Naive thymus-derived CD4-positive, alpha-beta T cell (primary cell): Measurements from ENCODE around the gene PPP5C. TPM values are rescaled to one million over a fixed set of nuclear protein-coding genes. Genes with fewer than 3 reads are reported as not detected.

Source experiments
- ATAC-seq: fragments of 150-1000 bp; cut with Tn5 transposase; 2 replicates; pipeline ENCODE4 v1.10.0; 2021; ENCODE audit warnings: mild to moderate bottlenecking, moderate library complexity
- CTCF ChIA-PET: fragments of 350-600 bp; sonication (Branson Sonifier 250); formaldehyde crosslinking; loops from one replicate; lab custom pipeline; 2021; ENCODE audit warnings: antibody characterized with exemption; lab: Charles Lee
- POLR2A ChIA-PET: fragments of 350-600 bp; sonication (Branson Sonifier 250); formaldehyde crosslinking; loops from one replicate; lab custom pipeline; 2021; ENCODE audit warnings: antibody characterized with exemption, inconsistent platforms; lab: Charles Lee
- DNase-seq, 9 donors: peaks; one replicate each; pipeline versions ENCODE4 v3.0.0 to v3.0.0-alpha.2; 2020 to 2022; ENCODE audit warnings: mixed read lengths in 1 of 9
- H3K27ac ChIP-seq: one replicate; pipeline ENCODE4 v1.7.0; 2013; ENCODE audit warnings: mild to moderate bottlenecking, low read depth, low read length, moderate library complexity
- H3K27me3 ChIP-seq, 2 donors: one replicate each; pipeline ENCODE4 v1.7.0; 2013; ENCODE audit warnings: low read length in 2 of 2, mild to moderate bottlenecking in 2 of 2, moderate library complexity in 2 of 2; ENCODE audit not compliant: control insufficient read depth in 2 of 2, insufficient read depth in 2 of 2
- H3K36me3 ChIP-seq, 3 experiments: 1 replicate in 2 of 3; 2 replicates in 1 of 3; pipeline ENCODE4 v1.7.0; 2013; ENCODE audit warnings: low read length in 3 of 3, mild to moderate bottlenecking in 3 of 3, moderate library complexity in 1 of 3; ENCODE audit not compliant: insufficient read depth in 3 of 3, control insufficient read depth in 2 of 3
- H3K4me1 ChIP-seq, 2 donors: one replicate each; pipeline ENCODE4 v1.7.0; 2013; ENCODE audit warnings: low read length in 2 of 2, mild to moderate bottlenecking in 2 of 2, moderate library complexity in 1 of 2; ENCODE audit not compliant: control insufficient read depth in 2 of 2, insufficient read depth in 2 of 2
- H3K4me3 ChIP-seq: 2 replicates; pipeline ENCODE4 v1.7.0; 2013; ENCODE audit warnings: mild to moderate bottlenecking, low read length
- H3K9me3 ChIP-seq, 3 experiments: 1 replicate in 2 of 3; 2 replicates in 1 of 3; pipeline ENCODE4 v1.7.0; 2013; ENCODE audit warnings: low read length in 3 of 3; ENCODE audit not compliant: control insufficient read depth in 2 of 3
- H3K27ac Mint-ChIP-seq, 9 donors: one replicate each; pipeline ENCODE4 v1.8.0; 2020 to 2022; ENCODE audit warnings: mixed read lengths in 9 of 9, mild to moderate bottlenecking in 8 of 9, moderate library complexity in 5 of 9, inconsistent platforms in 2 of 9
- H3K27me3 Mint-ChIP-seq, 5 donors: one replicate each; pipeline ENCODE4 v1.8.0; 2021 to 2022; ENCODE audit warnings: mixed read lengths in 5 of 5, mild to moderate bottlenecking in 1 of 5
- H3K36me3 Mint-ChIP-seq, 5 donors: one replicate each; pipeline ENCODE4 v1.8.0; 2020 to 2022; ENCODE audit warnings: mixed read lengths in 5 of 5, mild to moderate bottlenecking in 3 of 5, inconsistent platforms in 1 of 5
- H3K4me1 Mint-ChIP-seq, 7 donors: one replicate each; pipeline ENCODE4 v1.8.0; 2020 to 2022; ENCODE audit warnings: mixed read lengths in 7 of 7, mild to moderate bottlenecking in 3 of 7, inconsistent platforms in 1 of 7
- H3K4me3 Mint-ChIP-seq, 10 donors: one replicate each; pipeline ENCODE4 v1.8.0; 2020 to 2022; ENCODE audit warnings: mild to moderate bottlenecking in 10 of 10, mixed read lengths in 10 of 10, moderate library complexity in 6 of 10, inconsistent platforms in 2 of 10
- H3K9me3 Mint-ChIP-seq, 11 donors: one replicate each; pipeline ENCODE4 v1.8.0; 2020 to 2022; ENCODE audit warnings: mixed read lengths in 11 of 11, mild to moderate bottlenecking in 4 of 11, inconsistent platforms in 1 of 11, moderate library complexity in 1 of 11
- intact Hi-C, 2 donors: fragments of 100-400 bp; cut with micrococcal nuclease; formaldehyde crosslinking; loops; one replicate each; pipeline ENCODE4 v1.15.1; 2023
- polyA plus RNA-seq, 2 donors: library from polyadenylated mRNA; unstranded; fragments of 300-500 nt; fragmentation: Illumina TruSeq; gene quantifications; one replicate each; pipeline ENCODE4 v1.2.3, GENCODE V29; 2021
- total RNA-seq, 6 experiments: library from RNA in 5 of 6; stranded (reverse) in 5 of 6; gene quantifications; 1 replicate in 5 of 6; 2 replicates in 1 of 6; pipeline ENCODE4 v1.2.3 and lab custom pipeline; 2021 to 2026

The PPP5C gene
- total and polyA plus RNA-seq, 7 experiments from 2014 or later, result 17.4 to 107 (median 44.7) TPM

GRCh38 chr19:46384396-46384795 lies 37.5 kb downstream of the PPP5C start:
- Histone ChIP-seq H3K4me1 (no peaks in the 10 kb centered on the region), H3K4me3 (no peak overlapping the region), H3K9me3 (no peaks in the 10 kb centered on the region), H3K36me3 (peaks cover 0 to 91% (median 8%) of the 10 kb centered on the region in 3 experiments), H3K27me3 (no peaks in the 10 kb centered on the region), H3K27ac (no peak overlapping the region)
- ChIA-PET CTCF (interaction anchor here (0.6 kb wide), 2 partner anchors 41 to 67 kb away, joined by 3 read pairs; no protein-coding TSS in a partner anchor), POLR2A (no interaction called here)
- Mint-ChIP-seq H3K9me3 (peaks cover 0 to 3% (median 0%) of the 10 kb centered on the region in 11 donors), H3K27me3 (no peaks in the 10 kb centered on the region), H3K4me3 (no peak overlapping the region), H3K4me1 (peaks cover 2 to 12% (median 5%) of the 10 kb centered on the region in 7 donors), H3K36me3 (peaks cover 14 to 70% (median 33%) of the 10 kb centered on the region in 5 donors), H3K27ac (no peak overlapping the region)
- ATAC-seq (no peak), DNase-seq (no peak)
- intact Hi-C loops, result no loop called here

- Mint-ChIP-seq H3K36me3 (peaks cover 17 to 66% (median 30%) of the 10 kb centered on the region in 5 donors), H3K27me3 (no peaks in the 10 kb centered on the region), H3K4me1 (peaks cover under 1 to 8% (median 5%) of the 10 kb centered on the region in 7 donors), H3K27ac (peak overlapping the region in 2 of 9 donors; percentile 23 to 70), H3K9me3 (peaks cover 0 to 6% (median 0%) of the 10 kb centered on the region in 11 donors), H3K4me3 (no peak overlapping the region)
- intact Hi-C loops, result no loop called here
- Histone ChIP-seq H3K27me3 (no peaks in the 10 kb centered on the region), H3K9me3 (no peaks in the 10 kb centered on the region), H3K4me1 (no peaks in the 10 kb centered on the region), H3K4me3 (no peak overlapping the region), H3K27ac (no peak overlapping the region), H3K36me3 (peaks cover 0 to 92% (median 16%) of the 10 kb centered on the region in 3 experiments)
- CTCF ChIA-PET, result no interaction called here
- no peak for DNase-seq
- POLR2A ChIA-PET, result interaction anchor here (0.6 kb wide), 1 partner anchor 34 kb away, joined by 3 read pairs; no protein-coding TSS in a partner anchor
- no peak for ATAC-seq
These were observed 38.7 kb downstream of the PPP5C start for GRCh38 chr19:46385636-46386035.

GRCh38 chr19:46386151-46386550 lies 39.3 kb downstream of the PPP5C start:
- H3K9me3 Mint-ChIP-seq, result peaks cover 0 to 6% (median 0%) of the 10 kb centered on the region in 11 donors
- H3K4me3 Mint-ChIP-seq, result no peak overlapping the region
- no peak for DNase-seq
- peaks cover 12 to 61% (median 25%) of the 10 kb centered on the region in 5 donors for H3K36me3 Mint-ChIP-seq
- Histone ChIP-seq H3K27me3 (no peaks in the 10 kb centered on the region), H3K27ac (no peak overlapping the region), H3K4me1 (no peaks in the 10 kb centered on the region), H3K36me3 (peaks cover 0 to 92% (median 16%) of the 10 kb centered on the region in 3 experiments), H3K9me3 (no peaks in the 10 kb centered on the region), H3K4me3 (no peak overlapping the region)
- CTCF ChIA-PET, result interaction anchor here (0.7 kb wide), 1 partner anchor 14 kb away, joined by 3 read pairs; no protein-coding TSS in a partner anchor
- POLR2A ChIA-PET, result no interaction called here
- ATAC-seq, result no peak
- intact Hi-C loops, result no loop called here
- H3K27me3 Mint-ChIP-seq, result no peaks in the 10 kb centered on the region
- H3K27ac Mint-ChIP-seq, result peak overlapping the region in 2 of 9 donors; percentile 23 to 70
- H3K4me1 Mint-ChIP-seq, result peaks cover 0 to 8% (median under 1%) of the 10 kb centered on the region in 7 donors

GRCh38 chr19:46386996-46387712 lies 40.3 kb downstream of the PPP5C start:
- DNase-seq, result no peak
- no peaks in the 10 kb centered on the region for H3K4me1 ChIP-seq
- Mint-ChIP-seq H3K27ac (no peak overlapping the region), H3K4me3 (no peak overlapping the region), H3K4me1 (peaks cover 0 to 6% (median 0%) of the 10 kb centered on the region in 7 donors), H3K9me3 (peaks cover 0 to 6% (median 0%) of the 10 kb centered on the region in 11 donors), H3K27me3 (no peaks in the 10 kb centered on the region), H3K36me3 (peaks cover 10 to 57% (median 22%) of the 10 kb centered on the region in 5 donors)
- H3K27ac ChIP-seq, result no peak overlapping the region
- H3K36me3 ChIP-seq, result peaks cover 0 to 92% (median 16%) of the 10 kb centered on the region in 3 experiments
- ATAC-seq, result no peak
- H3K27me3 ChIP-seq, result no peaks in the 10 kb centered on the region
- H3K4me3 ChIP-seq, result no peak overlapping the region
- H3K9me3 ChIP-seq, result no peaks in the 10 kb centered on the region
- intact Hi-C loops, result no loop called here
- ChIA-PET POLR2A (no interaction called here), CTCF (no interaction called here)

- Histone ChIP-seq H3K27ac (no peak overlapping the region), H3K27me3 (no peaks in the 10 kb centered on the region), H3K4me3 (no peak overlapping the region), H3K9me3 (no peaks in the 10 kb centered on the region), H3K36me3 (peaks cover 0 to 87% (median 16%) of the 10 kb centered on the region in 3 experiments), H3K4me1 (no peaks in the 10 kb centered on the region)
- peaks cover 0 to 6% (median 4%) of the 10 kb centered on the region in 7 donors for H3K4me1 Mint-ChIP-seq
- H3K36me3 Mint-ChIP-seq, result peaks cover 5 to 55% (median 16%) of the 10 kb centered on the region in 5 donors
- ChIA-PET CTCF (no interaction called here), POLR2A (no interaction called here)
- no peak overlapping the region for H3K4me3 Mint-ChIP-seq
- H3K27me3 Mint-ChIP-seq, result no peaks in the 10 kb centered on the region
- intact Hi-C loops, result no loop called here
- no peak overlapping the region for H3K27ac Mint-ChIP-seq
- peaks cover 0 to 6% (median 0%) of the 10 kb centered on the region in 11 donors for H3K9me3 Mint-ChIP-seq
- ATAC-seq (no peak), DNase-seq (no peak)
These were observed 40.8 kb downstream of the PPP5C start for GRCh38 chr19:46387713-46388130.

- Mint-ChIP-seq H3K27me3 (no peaks in the 10 kb centered on the region), H3K4me1 (peaks cover 0 to 9% (median 6%) of the 10 kb centered on the region in 7 donors), H3K9me3 (peaks cover 0 to 6% (median 0%) of the 10 kb centered on the region in 11 donors), H3K36me3 (peaks cover 5 to 50% (median 11%) of the 10 kb centered on the region in 5 donors), H3K27ac (no peak overlapping the region), H3K4me3 (no peak overlapping the region)
- Histone ChIP-seq H3K4me3 (no peak overlapping the region), H3K27me3 (no peaks in the 10 kb centered on the region), H3K9me3 (no peaks in the 10 kb centered on the region), H3K4me1 (no peaks in the 10 kb centered on the region), H3K27ac (no peak overlapping the region), H3K36me3 (peaks cover 0 to 80% (median 16%) of the 10 kb centered on the region in 3 experiments)
- DNase-seq, result no peak
- ChIA-PET CTCF (interaction anchor here (0.7 kb wide), 1 partner anchor 452 kb away, joined by 4 read pairs; no protein-coding TSS in a partner anchor), POLR2A (no interaction called here)
- no peak for ATAC-seq
- intact Hi-C loops, result no loop called here
These were observed 41.6 kb downstream of the PPP5C start for GRCh38 chr19:46388311-46389095.
